GM20431 (cell line): ENCODE measurements around the gene AUTS2.
"Not testable (repeated sequence)": the region's sequence is repeated elsewhere in the genome, so short reads cannot be mapped to it uniquely, and the experiment has no call there.

ENCODE experiments used
- in situ Hi-C: fragments of 300-500 bp; cut with MseI, MboI; formaldehyde crosslinking; loops from one replicate; pipeline ENCODE4 v1.15.0; 2020; ENCODE audit warnings: low sequenced_read_pairs; ENCODE audit not compliant: unreplicated experiment

The AUTS2 gene

GRCh38 chr7:70229242-70229641 lies 631.0 kb downstream of the AUTS2 start:
- in situ Hi-C loops = no loop called here

GRCh38 chr7:70230761-70231160 lies 632.5 kb downstream of the AUTS2 start:
- in situ Hi-C loops = no loop called here

GRCh38 chr7:70233776-70234175 lies 635.5 kb downstream of the AUTS2 start:
- in situ Hi-C loops = no loop called here

GRCh38 chr7:70237256-70237655 lies 639.0 kb downstream of the AUTS2 start:
- in situ Hi-C loops = no loop called here

- in situ Hi-C loops = no loop called here
Observed at GRCh38 chr7:70237831-70238575, 639.7 kb downstream of the AUTS2 start.

GRCh38 chr7:70239918-70240317 lies 641.6 kb downstream of the AUTS2 start:
- in situ Hi-C loops = no loop called here

- in situ Hi-C loops = no loop called here
Observed at GRCh38 chr7:70240873-70241272, 642.6 kb downstream of the AUTS2 start.

- in situ Hi-C loops = no loop called here
Observed at GRCh38 chr7:70241536-70242175, 643.4 kb downstream of the AUTS2 start.

- in situ Hi-C loops = no loop called here
Observed at GRCh38 chr7:70242826-70243225, 644.6 kb downstream of the AUTS2 start.

GRCh38 chr7:70243443-70243842 lies 645.2 kb downstream of the AUTS2 start:
- in situ Hi-C loops = no loop called here

- in situ Hi-C loops = no loop called here
Observed at GRCh38 chr7:70257921-70258320, 659.6 kb downstream of the AUTS2 start.

- in situ Hi-C loops = no loop called here
Observed at GRCh38 chr7:70259502-70259901, 661.2 kb downstream of the AUTS2 start.

- in situ Hi-C loops = no loop called here
Observed at GRCh38 chr7:70263471-70264255, 665.4 kb downstream of the AUTS2 start.

GRCh38 chr7:70266186-70266585 lies 667.9 kb downstream of the AUTS2 start:
- in situ Hi-C loops = no loop called here

GRCh38 chr7:70267381-70268120 lies 669.3 kb downstream of the AUTS2 start:
- in situ Hi-C loops = no loop called here

- in situ Hi-C loops = no loop called here
Observed at GRCh38 chr7:70268179-70268578, 669.9 kb downstream of the AUTS2 start.

- in situ Hi-C loops = no loop called here
Observed at GRCh38 chr7:70270149-70270548, 671.9 kb downstream of the AUTS2 start.

GRCh38 chr7:70271617-70272081 lies 673.4 kb downstream of the AUTS2 start:
- in situ Hi-C loops = no loop called here

GRCh38 chr7:70275570-70275969 lies 677.3 kb downstream of the AUTS2 start:
- in situ Hi-C loops = not testable (repeated sequence)

- in situ Hi-C loops = no loop called here
Observed at GRCh38 chr7:70285187-70285586, 686.9 kb downstream of the AUTS2 start.
